UCSD-AML1 (cell line): ENCODE data around the gene ADGRF4.

Source experiments
- DNase-seq: peaks from one replicate; lab custom pipeline; 2025; ENCODE audit not compliant: unreplicated experiment; lab: John Stamatoyannopoulos, UW

Gene ADGRF4

GRCh38 chr6:47698342-47698787 lies at the start of gene ADGRF4:
Gene ADGRF4 (plus strand): TSS chr6:47698580. CDS start chr6:47707246, 8,666 bp downstream.
- DNase-seq, result no peak

- DNase-seq, result no peak
Measured at GRCh38 chr6:47650553-47651432, 47.6 kb upstream of the ADGRF4 start.

- DNase-seq, result no peak
Measured at GRCh38 chr6:47651505-47651944, 46.9 kb upstream of the ADGRF4 start.

GRCh38 chr6:47653706-47654105 lies 44.7 kb upstream of the ADGRF4 start:
- no peak for DNase-seq

GRCh38 chr6:47654255-47654654 lies 44.1 kb upstream of the ADGRF4 start:
- DNase-seq, result peak; percentile 16

- peak; percentile 42 for DNase-seq
Measured at GRCh38 chr6:47655719-47656595, 42.4 kb upstream of the ADGRF4 start.

- no peak for DNase-seq
Measured at GRCh38 chr6:47661960-47662359, 36.4 kb upstream of the ADGRF4 start.

- DNase-seq, result no peak
Measured at GRCh38 chr6:47663462-47664216, 34.7 kb upstream of the ADGRF4 start.

- DNase-seq, result no peak
Measured at GRCh38 chr6:47665112-47665511, 33.3 kb upstream of the ADGRF4 start.

GRCh38 chr6:47669684-47670513 lies 28.5 kb upstream of the ADGRF4 start:
- DNase-seq, result no peak

- DNase-seq, result no peak
Measured at GRCh38 chr6:47670851-47671250, 27.5 kb upstream of the ADGRF4 start.

GRCh38 chr6:47671777-47672176 lies 26.6 kb upstream of the ADGRF4 start:
- DNase-seq, result no peak

- DNase-seq, result no peak
Measured at GRCh38 chr6:47672816-47673215, 25.6 kb upstream of the ADGRF4 start.

GRCh38 chr6:47674673-47675072 lies 23.7 kb upstream of the ADGRF4 start:
- no peak for DNase-seq

GRCh38 chr6:47677381-47678100 lies 20.8 kb upstream of the ADGRF4 start:
- DNase-seq, result no peak

GRCh38 chr6:47678739-47679138 lies 19.6 kb upstream of the ADGRF4 start:
- DNase-seq, result no peak

- no peak for DNase-seq
Measured at GRCh38 chr6:47679322-47679906, 19.0 kb upstream of the ADGRF4 start.

GRCh38 chr6:47680051-47680450 lies 18.3 kb upstream of the ADGRF4 start:
- no peak for DNase-seq

GRCh38 chr6:47680724-47681123 lies 17.7 kb upstream of the ADGRF4 start:
- no peak for DNase-seq
